Activated naive CD8-positive, alpha-beta T cell treated with anti-CD3 and anti-CD28 coated beads for 36 hours (primary cell): ENCODE measurements around the gene RAB7B. TPM values are rescaled to one million over a fixed set of nuclear protein-coding genes. Genes with fewer than 3 reads are reported as not detected.

Experiments used
- DNase-seq: peaks from one replicate; pipeline ENCODE4 v3.0.0; 2021
- H3K27ac Mint-ChIP-seq: one replicate; pipeline ENCODE4 v1.8.0; 2022; ENCODE audit warnings: mild to moderate bottlenecking, moderate library complexity, mixed read lengths
- H3K27me3 Mint-ChIP-seq: one replicate; pipeline ENCODE4 v1.8.0; 2022; ENCODE audit warnings: mild to moderate bottlenecking, mixed read lengths
- H3K36me3 Mint-ChIP-seq: one replicate; pipeline ENCODE4 v1.8.0; 2021; ENCODE audit warnings: mild to moderate bottlenecking, mixed read lengths
- H3K4me1 Mint-ChIP-seq: one replicate; pipeline ENCODE4 v1.8.0; 2021; ENCODE audit warnings: mixed read lengths
- H3K4me3 Mint-ChIP-seq: one replicate; pipeline ENCODE4 v1.8.0; 2022; ENCODE audit warnings: mild to moderate bottlenecking, moderate library complexity, mixed read lengths
- H3K9me3 Mint-ChIP-seq: one replicate; pipeline ENCODE4 v1.8.0; 2022; ENCODE audit warnings: mixed read lengths
- total RNA-seq, 2 experiments: library from RNA; stranded (reverse); gene quantifications; one replicate each; pipeline ENCODE4 v1.2.3, GENCODE V29; 2021

Gene RAB7B
- total RNA-seq, 2 experiments from 2014 or later = not detected

DNA sequence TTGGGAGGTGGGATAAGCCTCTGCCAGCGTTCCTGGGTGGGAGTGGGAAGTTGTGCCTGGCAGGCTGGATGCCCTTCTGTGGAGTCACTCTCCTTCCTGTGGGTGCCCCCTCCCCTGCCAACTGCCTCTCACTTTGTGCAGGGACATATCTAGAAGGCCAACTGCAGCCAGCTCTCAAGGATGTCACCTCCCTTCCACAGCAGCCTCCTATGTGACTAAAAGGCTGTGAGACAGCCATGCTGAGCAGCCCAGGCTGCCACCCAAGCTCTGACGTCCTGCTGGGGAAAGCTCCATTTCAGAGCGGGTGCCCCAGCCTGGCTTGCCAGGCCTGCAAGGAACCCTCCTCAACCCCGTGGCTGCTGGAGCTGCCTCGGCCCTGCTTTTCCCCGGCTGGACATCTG is 40.4 kb downstream of the RAB7B start:
- Mint-ChIP-seq H3K27me3 (peaks cover 21% of the 10 kb centered on the region), H3K27ac (no peak overlapping the region), H3K4me3 (no peak overlapping the region), H3K4me1 (peaks cover 8% of the 10 kb centered on the region), H3K9me3 (no peaks in the 10 kb centered on the region), H3K36me3 (no peaks in the 10 kb centered on the region)
- no peak for DNase-seq

DNA sequence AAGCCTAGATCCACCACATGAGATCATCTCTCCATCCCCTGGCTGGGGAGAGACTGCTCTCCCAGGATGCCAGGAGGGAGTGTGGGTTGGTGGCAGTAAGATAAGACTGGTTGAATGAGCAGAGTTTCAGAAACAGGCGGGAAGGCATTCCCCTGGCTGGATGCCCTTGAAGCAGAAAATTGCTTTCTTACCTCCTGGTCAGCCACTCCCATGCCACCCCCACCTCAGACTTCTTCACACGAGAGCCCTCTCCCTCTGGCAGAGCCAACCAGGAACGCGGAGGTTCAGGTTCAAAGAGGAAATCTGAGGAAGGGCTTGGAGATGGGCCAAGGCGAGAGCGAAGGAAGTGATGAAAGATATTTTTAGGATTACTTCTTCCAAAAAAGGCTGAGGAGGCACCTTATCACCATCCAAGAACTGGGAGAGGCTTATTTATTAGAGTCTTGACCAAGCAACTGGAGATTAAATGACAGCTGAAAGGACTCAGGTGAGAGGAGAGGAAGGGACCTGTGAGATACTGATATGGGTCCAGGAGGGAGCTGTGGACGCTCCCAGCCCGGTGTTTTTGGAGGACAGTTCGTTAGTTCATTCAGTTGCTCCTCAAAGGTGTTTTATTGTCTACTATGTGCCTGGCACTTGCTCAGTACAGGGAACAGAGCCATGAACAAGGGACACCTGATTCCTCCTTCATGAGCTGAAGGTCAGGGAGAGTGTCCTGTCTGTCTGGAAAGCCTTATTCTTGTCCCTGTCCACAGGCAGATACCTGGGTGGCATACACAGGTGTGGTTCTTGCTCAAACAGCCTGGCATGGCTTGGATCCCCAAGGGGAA is 41.0 kb downstream of the RAB7B start:
- Mint-ChIP-seq H3K9me3 (no peaks in the 10 kb centered on the region), H3K4me1 (peaks cover 8% of the 10 kb centered on the region), H3K4me3 (no peak overlapping the region), H3K27me3 (peaks cover 21% of the 10 kb centered on the region), H3K36me3 (no peaks in the 10 kb centered on the region), H3K27ac (no peak overlapping the region)
- no peak for DNase-seq

DNA sequence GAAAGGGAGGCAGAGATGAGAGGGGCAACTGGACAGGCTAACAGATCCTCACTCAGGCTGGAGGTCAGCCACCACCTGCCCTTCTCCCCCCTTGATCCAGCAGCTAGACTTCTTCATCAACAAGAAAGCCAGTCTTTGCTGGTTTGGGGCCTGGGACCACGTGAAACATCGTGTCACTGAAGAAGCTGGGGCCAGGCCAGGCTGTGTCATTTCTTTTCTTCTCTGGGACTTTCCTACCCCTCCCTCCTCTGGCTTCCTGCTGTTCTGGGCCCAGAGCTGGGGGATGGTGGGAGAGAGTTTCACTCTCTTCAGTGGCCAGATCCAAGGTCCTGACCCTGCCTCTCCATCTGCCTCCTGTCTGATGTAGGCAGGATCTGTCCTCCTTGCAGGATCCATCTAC is 41.8 kb downstream of the RAB7B start:
- peaks cover 8% of the 10 kb centered on the region for H3K4me1 Mint-ChIP-seq
- H3K27ac Mint-ChIP-seq = peak overlapping the region; percentile 14
- peak; percentile 12 for DNase-seq
- H3K4me3 Mint-ChIP-seq = no peak overlapping the region
- no peaks in the 10 kb centered on the region for H3K36me3 Mint-ChIP-seq
- peaks cover 21% of the 10 kb centered on the region for H3K27me3 Mint-ChIP-seq
- H3K9me3 Mint-ChIP-seq = no peaks in the 10 kb centered on the region

DNA sequence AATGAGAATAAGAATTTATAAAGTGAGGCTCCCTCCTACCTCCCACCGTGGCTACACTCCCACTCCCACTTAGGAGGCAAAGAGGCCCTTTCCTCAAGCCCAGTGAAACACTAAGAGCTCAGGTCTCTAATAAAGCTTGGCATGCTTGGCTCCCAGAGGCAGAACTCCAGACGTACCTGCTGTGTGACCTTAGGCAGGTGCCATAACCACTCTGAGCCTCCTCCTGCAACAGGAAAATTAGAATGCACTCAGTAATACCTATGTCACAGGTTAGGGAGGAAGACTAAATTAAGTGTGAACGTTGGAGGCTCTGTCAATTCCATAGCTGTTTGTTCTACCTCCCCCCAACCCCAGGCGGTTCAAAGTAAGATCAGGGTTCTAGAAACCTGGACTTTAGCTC is 43.4 kb downstream of the RAB7B start:
- no peak overlapping the region for H3K4me3 Mint-ChIP-seq
- H3K9me3 Mint-ChIP-seq = no peaks in the 10 kb centered on the region
- peaks cover 8% of the 10 kb centered on the region for H3K4me1 Mint-ChIP-seq
- H3K36me3 Mint-ChIP-seq = no peaks in the 10 kb centered on the region
- H3K27me3 Mint-ChIP-seq = peaks cover 28% of the 10 kb centered on the region
- no peak overlapping the region for H3K27ac Mint-ChIP-seq
- DNase-seq = no peak

- Mint-ChIP-seq H3K36me3 (no peaks in the 10 kb centered on the region), H3K27ac (no peak overlapping the region), H3K9me3 (no peaks in the 10 kb centered on the region), H3K27me3 (peaks cover 22% of the 10 kb centered on the region), H3K4me1 (no peaks in the 10 kb centered on the region), H3K4me3 (no peak overlapping the region)
- DNase-seq = no peak
Observed at GRCh38 chr1:205955499-205955898, 47.7 kb downstream of the RAB7B start.

DNA sequence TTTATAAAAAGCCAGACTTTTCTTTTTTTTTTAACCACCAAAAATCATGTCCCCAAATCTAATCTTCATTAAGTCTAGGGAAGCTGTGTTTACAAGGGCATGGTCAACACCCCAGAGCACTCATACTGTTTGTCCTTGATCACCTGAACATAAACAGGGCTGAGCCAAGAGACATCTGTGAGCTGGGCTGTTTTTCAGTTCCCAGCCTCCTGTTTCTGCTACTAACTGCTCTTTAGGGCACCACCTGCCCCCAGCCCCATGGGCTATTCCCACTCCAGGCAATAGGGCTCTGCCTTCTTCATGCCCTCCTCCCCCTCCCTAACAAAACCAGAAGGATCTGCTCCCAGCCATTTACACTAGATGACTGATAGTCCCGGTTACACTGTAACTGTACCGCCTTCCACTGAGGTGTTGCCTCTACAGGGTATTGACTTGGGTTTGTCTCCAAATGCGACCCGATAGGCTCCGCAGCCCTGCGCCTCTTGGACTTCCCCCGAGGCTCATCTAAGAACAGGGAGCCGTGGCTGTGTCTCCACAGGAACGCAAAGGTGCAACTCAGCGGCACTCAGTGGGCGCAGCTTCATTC is 48.3 kb downstream of the RAB7B start:
- no peak overlapping the region for H3K4me3 Mint-ChIP-seq
- H3K27ac Mint-ChIP-seq = no peak overlapping the region
- DNase-seq = no peak
- H3K27me3 Mint-ChIP-seq = peaks cover 17% of the 10 kb centered on the region
- H3K4me1 Mint-ChIP-seq = no peaks in the 10 kb centered on the region
- H3K9me3 Mint-ChIP-seq = no peaks in the 10 kb centered on the region
- no peaks in the 10 kb centered on the region for H3K36me3 Mint-ChIP-seq

DNA sequence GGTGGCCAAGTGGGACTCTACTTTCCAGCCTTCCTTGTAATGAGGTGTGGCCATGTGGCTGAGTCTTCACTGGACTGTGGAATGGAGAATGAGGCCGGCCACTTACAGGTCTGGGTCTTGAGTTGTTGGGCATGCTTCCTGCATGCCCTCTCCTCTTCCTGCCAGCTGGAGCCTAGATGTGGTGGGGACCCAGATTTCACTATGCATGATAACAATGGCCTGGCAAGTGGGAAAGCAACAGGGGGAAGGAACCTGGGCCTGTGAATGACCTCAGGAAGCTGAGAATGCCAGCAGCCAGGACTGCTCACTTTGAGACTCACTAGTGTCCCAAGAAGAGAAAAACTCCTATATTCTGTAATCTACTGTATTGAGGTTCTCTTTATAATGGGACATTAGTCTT is 51.4 kb downstream of the RAB7B start:
- no peak overlapping the region for H3K27ac Mint-ChIP-seq

GRCh38 chr1:205950826-205951549 is 52.2 kb downstream of the RAB7B start:
- H3K9me3 Mint-ChIP-seq = no peaks in the 10 kb centered on the region
- no peak for DNase-seq
- H3K27ac Mint-ChIP-seq = no peak overlapping the region
- H3K4me3 Mint-ChIP-seq = no peak overlapping the region
- H3K4me1 Mint-ChIP-seq = no peaks in the 10 kb centered on the region
- H3K27me3 Mint-ChIP-seq = peaks cover 5% of the 10 kb centered on the region
- H3K36me3 Mint-ChIP-seq = no peaks in the 10 kb centered on the region

More for the DNA sequence above, 51.4 kb downstream of the RAB7B start:
- H3K36me3 Mint-ChIP-seq = no peaks in the 10 kb centered on the region
- no peaks in the 10 kb centered on the region for H3K9me3 Mint-ChIP-seq
- H3K4me3 Mint-ChIP-seq = no peak overlapping the region
- peaks cover 7% of the 10 kb centered on the region for H3K27me3 Mint-ChIP-seq
- H3K4me1 Mint-ChIP-seq = no peaks in the 10 kb centered on the region
- no peak for DNase-seq

GRCh38 chr1:205950280-205950679 is 52.9 kb downstream of the RAB7B start:
- H3K9me3 Mint-ChIP-seq = no peaks in the 10 kb centered on the region
- DNase-seq = no peak

GRCh38 chr1:205949753-205950152 is 53.4 kb downstream of the RAB7B start:
- Mint-ChIP-seq H3K4me1 (no peaks in the 10 kb centered on the region), H3K27me3 (peaks cover 3% of the 10 kb centered on the region), H3K4me3 (no peak overlapping the region), H3K36me3 (no peaks in the 10 kb centered on the region), H3K27ac (no peak overlapping the region), H3K9me3 (no peaks in the 10 kb centered on the region)
- DNase-seq = no peak

More at GRCh38 chr1:205950280-205950679, 52.9 kb downstream of the RAB7B start:
- peaks cover 1% of the 10 kb centered on the region for H3K27me3 Mint-ChIP-seq
- no peaks in the 10 kb centered on the region for H3K36me3 Mint-ChIP-seq
- H3K4me1 Mint-ChIP-seq = no peaks in the 10 kb centered on the region
- no peak overlapping the region for H3K27ac Mint-ChIP-seq
- H3K4me3 Mint-ChIP-seq = no peak overlapping the region

DNA sequence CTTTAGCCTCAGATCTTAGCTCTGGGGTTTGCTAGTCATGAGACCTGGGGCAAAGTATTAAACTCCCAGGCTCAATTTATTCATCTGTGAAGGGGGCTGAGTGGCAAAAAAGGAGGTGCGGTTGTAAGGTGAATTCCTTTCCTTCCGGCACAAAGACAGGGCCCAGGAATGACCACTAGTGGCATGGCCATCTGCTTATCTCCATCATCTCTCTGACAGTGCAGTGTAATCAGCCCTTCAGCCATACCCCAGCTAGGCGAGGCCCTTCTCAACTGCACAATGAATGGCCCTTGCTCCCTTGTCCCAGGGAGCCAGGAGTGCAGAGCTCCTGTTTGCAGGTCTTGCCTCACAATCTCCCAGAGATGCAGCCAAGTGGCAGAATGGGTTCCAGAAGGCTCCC is 54.3 kb downstream of the RAB7B start:
- Mint-ChIP-seq H3K4me3 (no peak overlapping the region), H3K4me1 (no peaks in the 10 kb centered on the region), H3K27me3 (peaks cover 8% of the 10 kb centered on the region), H3K36me3 (no peaks in the 10 kb centered on the region), H3K27ac (no peak overlapping the region), H3K9me3 (no peaks in the 10 kb centered on the region)
- DNase-seq = no peak

DNA sequence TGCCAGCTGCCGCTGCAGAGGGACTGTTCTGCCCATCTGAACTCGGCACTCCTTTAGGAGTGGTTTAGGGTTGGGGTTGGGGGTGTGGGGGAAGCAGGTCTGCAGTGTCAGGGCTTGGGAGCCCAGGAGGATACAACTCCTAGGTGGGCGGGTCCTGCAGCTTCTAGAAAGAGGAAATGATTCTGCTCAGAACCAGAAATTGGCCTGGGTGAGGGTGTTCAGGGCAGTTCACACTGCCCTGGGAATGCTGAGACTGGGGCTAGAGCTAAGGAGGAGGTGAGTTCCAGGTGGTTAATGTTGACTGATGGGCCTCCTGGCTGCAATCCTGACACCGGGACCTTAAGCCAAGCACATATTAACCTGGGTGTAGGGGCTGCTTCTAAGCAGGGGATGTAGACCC is 55.2 kb downstream of the RAB7B start:
- Mint-ChIP-seq H3K27me3 (peaks cover 10% of the 10 kb centered on the region), H3K4me1 (no peaks in the 10 kb centered on the region), H3K4me3 (no peak overlapping the region), H3K36me3 (no peaks in the 10 kb centered on the region), H3K9me3 (no peaks in the 10 kb centered on the region), H3K27ac (no peak overlapping the region)
- no peak for DNase-seq

DNA sequence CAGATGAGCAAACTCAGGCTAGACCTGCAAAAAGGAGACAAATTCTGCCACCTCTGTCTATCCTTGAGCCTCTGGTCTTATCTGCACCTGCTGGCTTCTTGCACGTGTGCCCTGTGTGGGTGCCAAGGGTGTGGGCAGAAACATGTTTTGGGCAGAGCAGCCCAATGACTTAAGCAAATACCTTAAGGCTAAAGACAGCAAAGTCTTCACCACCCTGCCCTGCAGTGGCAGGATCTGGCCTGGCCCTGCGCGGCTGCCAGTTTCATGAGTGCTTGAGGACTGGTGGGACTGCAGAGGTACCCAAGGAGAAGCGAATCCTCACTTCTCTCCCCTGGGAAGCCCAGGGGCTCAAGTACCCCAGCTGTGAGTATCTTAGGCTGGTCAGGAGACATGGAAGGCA is 56.2 kb downstream of the RAB7B start:
- Mint-ChIP-seq H3K27me3 (peaks cover 15% of the 10 kb centered on the region), H3K4me3 (no peak overlapping the region), H3K4me1 (no peaks in the 10 kb centered on the region), H3K9me3 (no peaks in the 10 kb centered on the region), H3K27ac (no peak overlapping the region), H3K36me3 (no peaks in the 10 kb centered on the region)
- no peak for DNase-seq

- DNase-seq = no peak
- Mint-ChIP-seq H3K4me3 (no peak overlapping the region), H3K4me1 (no peaks in the 10 kb centered on the region), H3K9me3 (no peaks in the 10 kb centered on the region), H3K36me3 (no peaks in the 10 kb centered on the region), H3K27me3 (peaks cover 16% of the 10 kb centered on the region), H3K27ac (no peak overlapping the region)
Observed at GRCh38 chr1:205945069-205945468, 58.1 kb downstream of the RAB7B start.

DNA sequence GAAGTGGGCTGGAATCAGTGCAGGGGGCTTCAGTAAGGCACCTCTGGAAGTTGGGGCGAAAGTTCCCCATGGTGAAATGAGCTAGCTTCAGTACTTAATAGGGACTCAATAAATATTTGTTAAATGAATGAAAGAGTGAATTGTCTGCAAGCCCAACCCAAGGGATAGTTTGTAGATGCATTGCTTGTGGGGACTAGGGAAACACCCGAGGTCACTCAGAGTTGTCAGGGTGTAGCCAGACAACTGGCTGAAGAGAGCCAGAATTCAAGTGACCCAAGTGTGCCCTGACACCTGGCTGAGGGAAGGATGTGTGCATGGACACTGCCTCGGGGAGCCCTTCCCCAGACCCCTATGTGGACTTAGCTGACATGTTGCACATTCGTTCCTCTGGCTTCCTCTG is 58.7 kb downstream of the RAB7B start:
- no peaks in the 10 kb centered on the region for H3K4me1 Mint-ChIP-seq
- no peak overlapping the region for H3K27ac Mint-ChIP-seq
- H3K9me3 Mint-ChIP-seq = no peaks in the 10 kb centered on the region
- DNase-seq = no peak
- no peaks in the 10 kb centered on the region for H3K36me3 Mint-ChIP-seq
- H3K4me3 Mint-ChIP-seq = no peak overlapping the region
- peaks cover 21% of the 10 kb centered on the region for H3K27me3 Mint-ChIP-seq
